Ovary (tissue), 3 donors: ENCODE data around the gene CA10.

Experiments used
- EP300 ChIP-seq: sonication (generic); formaldehyde crosslinking; IDR thresholded peaks from one replicate; pipeline ENCODE4 v1.6.1; 2017; ENCODE audit warnings: antibody characterized with exemption
- TF ChIP-seq, protein P1 (sequence below), 3 donors: fragments of 450-650 bp in 2 of 3; fragments of 200-600 bp in 1 of 3; IDR thresholded peaks; one replicate each; pipeline versions ENCODE4 v1.5.1 to v1.8.0; 2016 to 2022; ENCODE audit warnings: antibody characterized with exemption in 3 of 3, mild to moderate bottlenecking in 1 of 3
- donor health status: DM: no; HTN: no; CAD: no.

DNA sequence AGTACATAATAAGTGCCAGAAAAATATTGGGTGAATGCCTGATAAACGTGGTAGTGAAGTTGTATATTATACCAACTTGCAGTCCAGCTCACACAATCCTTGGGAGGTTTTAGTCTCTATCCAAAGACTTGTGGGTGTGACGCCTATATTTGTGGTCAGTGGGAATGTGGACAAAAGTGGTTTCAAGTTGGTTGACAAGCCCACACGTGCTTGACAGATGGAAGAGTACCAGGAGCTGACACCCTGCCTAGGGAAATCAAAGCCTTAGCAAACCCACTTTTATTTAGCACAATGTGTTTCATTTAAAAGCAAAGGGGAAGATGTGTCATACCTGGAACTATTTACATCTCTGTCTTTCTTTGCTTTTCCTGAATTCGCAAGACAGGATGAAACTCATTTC, 79.0 kb downstream of the CA10 start:
- no peak for TF ChIP-seq EP300
- TF ChIP-seq, protein P1, sequence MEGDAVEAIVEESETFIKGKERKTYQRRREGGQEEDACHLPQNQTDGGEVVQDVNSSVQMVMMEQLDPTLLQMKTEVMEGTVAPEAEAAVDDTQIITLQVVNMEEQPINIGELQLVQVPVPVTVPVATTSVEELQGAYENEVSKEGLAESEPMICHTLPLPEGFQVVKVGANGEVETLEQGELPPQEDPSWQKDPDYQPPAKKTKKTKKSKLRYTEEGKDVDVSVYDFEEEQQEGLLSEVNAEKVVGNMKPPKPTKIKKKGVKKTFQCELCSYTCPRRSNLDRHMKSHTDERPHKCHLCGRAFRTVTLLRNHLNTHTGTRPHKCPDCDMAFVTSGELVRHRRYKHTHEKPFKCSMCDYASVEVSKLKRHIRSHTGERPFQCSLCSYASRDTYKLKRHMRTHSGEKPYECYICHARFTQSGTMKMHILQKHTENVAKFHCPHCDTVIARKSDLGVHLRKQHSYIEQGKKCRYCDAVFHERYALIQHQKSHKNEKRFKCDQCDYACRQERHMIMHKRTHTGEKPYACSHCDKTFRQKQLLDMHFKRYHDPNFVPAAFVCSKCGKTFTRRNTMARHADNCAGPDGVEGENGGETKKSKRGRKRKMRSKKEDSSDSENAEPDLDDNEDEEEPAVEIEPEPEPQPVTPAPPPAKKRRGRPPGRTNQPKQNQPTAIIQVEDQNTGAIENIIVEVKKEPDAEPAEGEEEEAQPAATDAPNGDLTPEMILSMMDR (IDR thresholded peaks at IDR 0.05) = no peak
